HepG2 (cell line): ENCODE results near the gene WWTR1. TPM values are rescaled to one million over a fixed set of nuclear protein-coding genes. Genes with fewer than 3 reads are reported as not detected.
A peak's percentile ranks its signal among the peaks of the same experiment; 100 is the strongest.

Experiments used
- AFF4 ChIP-seq: sonication (generic); formaldehyde crosslinking; IDR thresholded peaks from 2 replicates; pipeline ENCODE4 v1.4.0; 2020; ENCODE audit warnings: missing genetic modification reagents
- FOXJ3 ChIP-seq: sonication (generic); formaldehyde crosslinking; IDR thresholded peaks from 2 replicates; pipeline ENCODE4 v1.4.0; 2020; ENCODE audit warnings: missing genetic modification reagents, mild to moderate bottlenecking, borderline replicate concordance
- KMT2B ChIP-seq: IDR thresholded peaks from 2 replicates; pipeline ENCODE4 v1.6.1; 2016; ENCODE audit warnings: missing genetic modification reagents, missing compliant biosample characterization
- PLSCR1 ChIP-seq: sonication (generic); formaldehyde crosslinking; IDR thresholded peaks from 2 replicates; pipeline ENCODE4 v1.5.0; 2020; ENCODE audit warnings: missing genetic modification reagents, mild to moderate bottlenecking, borderline replicate concordance
- PTBP1 ChIP-seq: fragments of 200-400 bp; formaldehyde crosslinking; IDR thresholded peaks from 2 replicates; pipeline ENCODE4 v1.6.1; 2018; ENCODE audit warnings: low read length, low read depth; ENCODE audit not compliant: poor library complexity, severe bottlenecking
- SOX6 ChIP-seq, 2 experiments: fragments of 450-650 bp in 1 of 2; sonication (generic) in 1 of 2; formaldehyde crosslinking in 1 of 2; IDR thresholded peaks; 2 replicates each; pipeline versions ENCODE4 v1.4.0 to v1.6.1; 2017 to 2020; ENCODE audit warnings: antibody characterized with exemption in 1 of 2, mild to moderate bottlenecking in 1 of 2, missing genetic modification reagents in 1 of 2
- UBTF ChIP-seq: sonication (generic); formaldehyde crosslinking; IDR thresholded peaks from 2 replicates; pipeline ENCODE4 v1.4.0; 2020; ENCODE audit warnings: mild to moderate bottlenecking, missing genetic modification reagents
- ZBTB38 ChIP-seq: sonication (generic); formaldehyde crosslinking; IDR thresholded peaks from 2 replicates; pipeline ENCODE4 v1.5.1; 2020; ENCODE audit warnings: mild to moderate bottlenecking, missing genetic modification reagents
- ZNF367 ChIP-seq: sonication (generic); formaldehyde crosslinking; IDR thresholded peaks from 2 replicates; pipeline ENCODE4 v1.4.0; 2020; ENCODE audit warnings: missing genetic modification reagents, borderline replicate concordance
- ZNF616 ChIP-seq: sonication (generic); formaldehyde crosslinking; IDR thresholded peaks from 2 replicates; pipeline ENCODE4 v1.5.0; 2020; ENCODE audit warnings: low read depth, mild to moderate bottlenecking, missing genetic modification reagents
- ZNF737 ChIP-seq: sonication (generic); formaldehyde crosslinking; IDR thresholded peaks from 2 replicates; pipeline ENCODE4 v1.5.0; 2020; ENCODE audit warnings: missing genetic modification reagents, mild to moderate bottlenecking, borderline replicate concordance
- ZNF747 ChIP-seq: sonication (generic); formaldehyde crosslinking; IDR thresholded peaks from 2 replicates; pipeline ENCODE4 v1.8.1; 2023; ENCODE audit warnings: missing genetic modification reagents, mild to moderate bottlenecking, borderline replicate concordance
- ZNF788 ChIP-seq: sonication (generic); formaldehyde crosslinking; IDR thresholded peaks from 2 replicates; pipeline ENCODE4 v1.5.0; 2020; ENCODE audit warnings: mild to moderate bottlenecking, missing genetic modification reagents, borderline replicate concordance
- ZNF891 ChIP-seq: sonication (generic); formaldehyde crosslinking; IDR thresholded peaks from 2 replicates; pipeline ENCODE4 v1.5.0; 2020; ENCODE audit warnings: mild to moderate bottlenecking, missing genetic modification reagents
- polyA plus RNA-seq, 8 experiments: library from polyadenylated mRNA; depleted of rRNA in 3 of 8; stranded (reverse) in 7 of 8; unstranded in 1 of 8; fragments of >200 nt; fragmentation: Illumina TruSeq in 4 of 8; extraction: Trizol in 4 of 8; gene quantifications; 2 replicates each; pipeline versions ENCODE4 v1.2.1 to v1.2.3, GENCODE V29; 2011 to 2016; ENCODE audit warnings: low read depth in 4 of 8, missing spikeins in 1 of 8, mixed read lengths in 1 of 8; ENCODE audit not compliant: insufficient read depth in 1 of 8
- total RNA-seq, 5 experiments: library from RNA; depleted of rRNA; stranded (reverse); fragments of >200 nt; fragmentation: Illumina TruSeq; extraction: Trizol; gene quantifications; 2 replicates each; pipeline ENCODE4 v1.2.3, GENCODE V29; 2016; ENCODE audit warnings: low read depth in 1 of 5
- TF ChIP-seq, protein P1 (sequence below), 2 experiments: fragments of 450-650 bp in 1 of 2; sonication (generic) in 1 of 2; formaldehyde crosslinking; IDR thresholded peaks; 2 replicates each; pipeline versions ENCODE4 v1.5.0 to v1.8.0; 2020 to 2022; ENCODE audit warnings: mild to moderate bottlenecking in 1 of 2, missing genetic modification reagents in 1 of 2
- TF ChIP-seq, protein P2 (sequence below): sonication (generic); formaldehyde crosslinking; IDR thresholded peaks from 2 replicates; pipeline ENCODE4; 2020; ENCODE audit warnings: missing genetic modification reagents, mild to moderate bottlenecking, borderline replicate concordance

WWTR1 gene
- total and polyA plus RNA-seq, 2 of the 13 experiments (the other 11 are each of a cell fraction or from before 2014, with no cell fraction given), result 19.7 to 139 TPM

DNA sequence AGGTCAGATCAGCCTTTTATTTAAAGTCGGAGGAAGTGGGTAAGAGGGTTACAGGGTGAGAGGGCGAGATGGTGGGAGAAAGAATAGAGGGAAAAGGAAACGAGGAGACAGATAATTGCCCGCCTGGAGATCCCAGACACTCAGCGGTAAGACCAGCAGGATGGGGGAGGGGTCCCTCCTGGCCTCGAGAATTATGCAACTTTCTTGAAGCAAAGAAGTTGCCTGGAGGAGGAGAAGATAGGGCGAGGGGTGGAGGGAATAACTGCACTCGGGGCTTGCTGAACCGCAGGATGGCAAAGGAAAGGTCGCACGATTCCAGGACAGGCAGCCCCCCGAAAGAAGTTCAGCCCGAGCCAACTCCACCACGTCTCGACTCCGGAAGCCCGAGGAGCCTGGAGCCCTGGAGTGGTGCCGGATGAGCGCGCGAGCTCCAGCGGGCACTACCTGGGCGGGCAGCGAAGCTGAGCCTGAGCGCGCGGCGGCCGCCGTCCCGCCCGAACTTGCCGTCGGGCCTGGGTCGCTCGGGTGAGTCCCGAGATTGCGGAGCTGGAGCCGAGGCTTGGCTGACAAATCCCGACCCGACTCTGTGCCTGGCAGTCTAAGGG, 402 bp downstream of the WWTR1 start (continued):
- TF ChIP-seq UBTF (CRISPR knock-in tag) (0 out of 2 replicates have a peak, but pooled peaks have one; percentile 86), FOXJ3 (CRISPR knock-in tag) (no peak), AFF4 (CRISPR knock-in tag) (peak; percentile 59; the same call in 1 of the 2 replicates), ZNF747 (no peak), SOX6 (IDR thresholded peaks at IDR 0.05) (no peak), SOX6 (CRISPR knock-in tag; IDR thresholded peaks at IDR 0.05) (no peak), ZNF788 (CRISPR knock-in tag) (peak; percentile 70), KMT2B (CRISPR knock-in tag) (no peak; the same call in 1 of the 2 replicates), PLSCR1 (CRISPR knock-in tag) (0 out of 2 replicates have a peak, but pooled peaks have one; percentile 33), ZBTB38 (CRISPR knock-in tag) (peak; percentile 7; the same call in 1 of the 2 replicates), ZNF737 (CRISPR knock-in tag) (peak; percentile 74; the same call in 1 of the 2 replicates), ZNF891 (0 out of 2 replicates have a peak, but pooled peaks have one; percentile 20), PTBP1 (peak; percentile 20), ZNF616 (CRISPR knock-in tag) (0 out of 2 replicates have a peak, but pooled peaks have one; percentile 58), ZNF367 (CRISPR knock-in tag) (no peak)
- TF ChIP-seq, protein P1, sequence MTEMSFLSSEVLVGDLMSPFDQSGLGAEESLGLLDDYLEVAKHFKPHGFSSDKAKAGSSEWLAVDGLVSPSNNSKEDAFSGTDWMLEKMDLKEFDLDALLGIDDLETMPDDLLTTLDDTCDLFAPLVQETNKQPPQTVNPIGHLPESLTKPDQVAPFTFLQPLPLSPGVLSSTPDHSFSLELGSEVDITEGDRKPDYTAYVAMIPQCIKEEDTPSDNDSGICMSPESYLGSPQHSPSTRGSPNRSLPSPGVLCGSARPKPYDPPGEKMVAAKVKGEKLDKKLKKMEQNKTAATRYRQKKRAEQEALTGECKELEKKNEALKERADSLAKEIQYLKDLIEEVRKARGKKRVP (CRISPR knock-in tag; IDR thresholded peaks at IDR 0.05), result no peak
- TF ChIP-seq, protein P2, sequence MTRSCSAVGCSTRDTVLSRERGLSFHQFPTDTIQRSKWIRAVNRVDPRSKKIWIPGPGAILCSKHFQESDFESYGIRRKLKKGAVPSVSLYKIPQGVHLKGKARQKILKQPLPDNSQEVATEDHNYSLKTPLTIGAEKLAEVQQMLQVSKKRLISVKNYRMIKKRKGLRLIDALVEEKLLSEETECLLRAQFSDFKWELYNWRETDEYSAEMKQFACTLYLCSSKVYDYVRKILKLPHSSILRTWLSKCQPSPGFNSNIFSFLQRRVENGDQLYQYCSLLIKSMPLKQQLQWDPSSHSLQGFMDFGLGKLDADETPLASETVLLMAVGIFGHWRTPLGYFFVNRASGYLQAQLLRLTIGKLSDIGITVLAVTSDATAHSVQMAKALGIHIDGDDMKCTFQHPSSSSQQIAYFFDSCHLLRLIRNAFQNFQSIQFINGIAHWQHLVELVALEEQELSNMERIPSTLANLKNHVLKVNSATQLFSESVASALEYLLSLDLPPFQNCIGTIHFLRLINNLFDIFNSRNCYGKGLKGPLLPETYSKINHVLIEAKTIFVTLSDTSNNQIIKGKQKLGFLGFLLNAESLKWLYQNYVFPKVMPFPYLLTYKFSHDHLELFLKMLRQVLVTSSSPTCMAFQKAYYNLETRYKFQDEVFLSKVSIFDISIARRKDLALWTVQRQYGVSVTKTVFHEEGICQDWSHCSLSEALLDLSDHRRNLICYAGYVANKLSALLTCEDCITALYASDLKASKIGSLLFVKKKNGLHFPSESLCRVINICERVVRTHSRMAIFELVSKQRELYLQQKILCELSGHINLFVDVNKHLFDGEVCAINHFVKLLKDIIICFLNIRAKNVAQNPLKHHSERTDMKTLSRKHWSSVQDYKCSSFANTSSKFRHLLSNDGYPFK (CRISPR knock-in tag), result 0 out of 2 replicates have a peak, but pooled peaks have one; percentile 6
